Esophagus mucosa (tissue), 1 donor: ENCODE measurements around the gene AGK. TPM values are rescaled to one million over a fixed set of nuclear protein-coding genes. Genes with fewer than 3 reads are reported as not detected.
A peak's percentile ranks its signal among the peaks of the same experiment; 100 is the strongest.
"Not testable (repeated sequence)": the region's sequence is repeated elsewhere in the genome, so short reads cannot be mapped to it uniquely, and the experiment has no call there.

Source experiments
- ATAC-seq: fragments of 200-7000 bp; cut with Tn5 transposase; one replicate; pipeline ENCODE4 v1.9.1; 2020
- total RNA-seq: library from RNA; stranded (reverse); gene quantifications from one replicate; pipeline ENCODE4 v1.2.4, GENCODE V29; 2023
- donor health status: DM: yes; HTN: yes; CAD: no.

Gene AGK
- total RNA-seq, 1 donor from 2014 or later, result 18.6 TPM

DNA sequence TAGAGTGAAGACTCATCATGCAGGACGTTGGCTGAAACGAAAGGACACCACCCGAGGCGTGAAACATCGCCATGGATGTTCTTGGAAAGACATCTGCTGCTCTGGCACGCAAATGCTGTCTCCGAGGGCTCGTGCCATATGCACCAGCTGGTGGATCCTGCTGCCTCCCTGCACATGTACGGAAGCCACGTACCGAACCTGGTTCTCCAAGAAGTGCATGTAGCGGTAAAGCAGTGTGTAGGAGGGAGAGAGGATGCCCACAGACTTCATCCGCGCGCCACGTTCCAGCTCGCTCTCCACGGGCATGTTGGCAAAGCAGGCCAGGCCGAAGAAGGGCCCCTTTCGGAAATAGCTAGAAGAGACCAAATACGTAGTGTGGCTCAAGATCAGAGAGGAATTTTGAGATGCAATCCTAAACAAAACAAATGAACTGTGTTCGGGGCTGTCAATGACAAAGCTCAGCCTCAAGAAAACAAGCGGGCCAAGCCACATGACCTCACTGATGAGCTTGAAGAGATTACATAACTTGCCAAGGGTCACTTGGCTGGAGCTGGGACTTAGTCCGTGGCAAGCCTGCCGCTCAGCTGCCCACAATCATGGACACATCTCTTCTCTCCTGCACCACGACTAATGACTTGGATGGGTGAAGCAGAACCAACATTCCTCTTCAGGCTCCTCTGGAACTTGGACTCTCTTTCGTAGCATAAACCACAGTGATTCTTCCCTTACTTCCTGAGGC lies 134.2 kb downstream of the AGK start:
- no peak for ATAC-seq

DNA sequence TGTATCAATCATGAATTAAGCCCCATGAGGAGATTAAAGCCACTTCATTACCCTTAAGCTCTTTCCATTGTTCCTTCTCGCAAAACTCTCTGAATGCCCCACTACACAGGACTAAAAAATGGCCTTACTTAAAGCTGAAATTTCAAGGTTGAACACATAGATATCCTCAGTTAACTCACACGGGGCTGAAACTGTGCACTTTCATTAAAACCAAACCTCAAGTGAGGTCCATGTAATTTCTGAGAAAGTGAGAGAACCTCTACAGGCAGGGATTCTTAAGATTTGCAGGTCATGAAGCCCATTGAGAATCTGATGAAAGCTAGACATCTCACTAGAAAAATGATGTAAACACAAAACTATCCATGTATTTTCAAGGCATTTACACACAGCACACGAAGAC lies 134.9 kb downstream of the AGK start:
- no peak for ATAC-seq

GRCh38 chr7:141686670-141687069 lies 135.5 kb downstream of the AGK start:
- no peak for ATAC-seq

- ATAC-seq, result no peak
Observed at GRCh38 chr7:141688043-141688442, 136.8 kb downstream of the AGK start.

DNA sequence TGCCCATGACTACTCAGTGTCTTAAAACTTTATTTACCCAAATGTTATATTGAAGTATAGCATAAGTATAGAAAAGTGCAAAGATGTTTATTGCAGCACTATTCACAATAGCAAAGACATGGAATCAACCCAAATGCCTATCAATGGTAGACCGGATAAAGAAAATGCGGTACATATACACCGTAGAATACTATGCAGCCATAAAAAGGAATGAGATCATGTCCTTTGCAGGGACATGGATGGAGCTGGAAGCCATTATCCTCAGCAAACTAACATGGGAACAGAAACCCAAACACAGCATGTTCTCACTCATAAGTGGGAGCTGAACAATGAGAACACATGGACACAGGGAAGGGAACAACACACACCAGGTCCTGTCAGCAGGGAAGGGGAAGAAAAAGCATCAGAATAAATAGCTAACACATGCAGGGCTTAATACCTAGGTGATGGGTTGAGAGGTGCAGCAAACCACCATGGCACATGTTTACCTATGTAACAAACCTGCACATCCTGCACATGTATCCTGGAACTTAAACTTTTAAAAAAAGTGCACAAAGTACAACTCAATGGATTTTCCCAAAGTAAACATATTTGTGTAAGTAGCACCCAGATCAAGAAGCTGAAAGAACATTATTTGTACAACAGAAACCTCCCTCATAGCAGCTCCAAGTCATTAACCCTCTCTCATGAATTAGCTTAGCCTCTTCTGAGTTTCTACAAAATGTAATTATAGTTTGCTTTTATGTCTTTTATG lies 138.0 kb downstream of the AGK start:
- ATAC-seq, result not testable (repeated sequence)

DNA sequence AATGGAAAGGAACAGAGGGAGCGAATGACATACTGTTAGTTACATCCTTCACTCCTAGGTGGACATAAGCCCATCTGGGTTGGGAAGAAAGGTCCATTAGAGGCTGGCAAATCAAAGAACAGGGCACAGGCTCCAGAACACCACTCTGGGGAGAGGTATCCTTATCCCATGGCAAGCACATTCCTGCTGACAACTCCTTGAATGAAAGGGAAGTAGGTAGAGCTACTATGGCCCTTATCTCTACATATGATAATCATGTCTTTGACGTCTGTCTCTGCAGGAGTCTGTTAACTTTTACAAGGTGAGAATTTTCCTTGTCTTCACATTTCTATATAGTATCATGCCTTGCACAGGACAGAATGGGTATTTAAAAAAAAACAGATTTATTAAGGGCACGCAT lies 140.3 kb downstream of the AGK start:
- ATAC-seq, result no peak

DNA sequence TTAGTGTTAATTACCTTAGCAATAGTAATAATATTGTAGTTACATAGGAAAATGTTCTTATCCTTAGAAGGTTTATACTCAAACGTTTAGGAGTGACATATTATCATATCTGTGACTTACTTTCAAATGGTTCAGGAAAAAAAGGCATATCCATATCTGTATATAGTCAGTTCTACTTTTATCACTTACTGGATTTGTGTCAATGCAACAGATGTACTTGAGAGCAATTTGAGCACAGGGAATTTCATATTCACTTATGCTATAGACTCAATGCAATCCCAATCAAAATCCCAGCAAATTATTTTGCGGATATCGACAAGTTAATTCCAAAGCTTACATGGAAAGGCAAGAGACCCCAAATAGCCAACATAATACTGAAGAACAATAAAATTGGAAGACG lies 140.8 kb downstream of the AGK start:
- no peak for ATAC-seq

DNA sequence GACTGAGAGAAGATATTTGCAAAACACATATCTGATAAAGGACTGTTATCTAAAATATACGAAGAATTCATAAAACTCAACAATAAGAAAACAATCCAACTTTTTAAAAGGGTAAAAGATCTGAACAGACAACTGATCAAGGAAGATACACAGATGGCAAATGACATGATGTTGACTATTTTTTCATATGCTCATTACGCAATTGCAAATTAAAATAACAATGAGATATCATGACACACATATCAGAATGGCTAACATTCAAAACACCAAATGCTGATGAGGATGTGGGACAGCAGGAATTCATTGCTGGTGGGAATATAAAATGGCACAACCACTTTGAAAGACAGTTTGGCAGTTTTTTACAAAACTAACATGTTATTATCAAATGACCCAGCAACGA lies 141.9 kb downstream of the AGK start:
- no peak for ATAC-seq

DNA sequence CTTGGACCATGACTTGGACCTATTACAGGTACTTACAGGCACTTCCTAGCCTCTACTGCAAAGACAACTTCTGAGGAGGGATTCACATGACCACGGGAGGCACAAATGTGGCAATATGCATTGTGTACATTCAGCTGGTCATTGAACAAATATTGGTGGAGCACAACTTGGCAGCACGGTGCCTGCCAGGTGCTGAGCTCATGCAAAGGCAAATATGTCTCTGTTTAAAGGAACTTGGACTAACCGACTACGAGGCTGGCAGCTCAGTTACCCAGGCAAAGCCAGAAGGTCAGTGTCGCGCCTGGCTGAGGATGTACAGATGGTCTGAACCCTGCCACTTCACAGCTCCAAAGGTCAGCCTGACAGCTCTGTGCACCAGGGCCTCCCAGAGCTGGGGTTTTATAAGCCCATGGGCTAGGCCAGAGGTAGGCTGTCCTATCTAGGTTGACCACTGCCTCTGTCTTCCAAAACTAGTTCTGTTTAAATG lies 144.6 kb downstream of the AGK start:
- no peak for ATAC-seq

GRCh38 chr7:141696348-141696747 lies 145.1 kb downstream of the AGK start:
- ATAC-seq, result no peak

- ATAC-seq, result no peak
Observed at GRCh38 chr7:141697211-141697871, 146.1 kb downstream of the AGK start.

GRCh38 chr7:141698247-141699015 lies 147.2 kb downstream of the AGK start:
- ATAC-seq, result no peak

- ATAC-seq, result no peak
Observed at GRCh38 chr7:141699860-141700259, 148.7 kb downstream of the AGK start.

DNA sequence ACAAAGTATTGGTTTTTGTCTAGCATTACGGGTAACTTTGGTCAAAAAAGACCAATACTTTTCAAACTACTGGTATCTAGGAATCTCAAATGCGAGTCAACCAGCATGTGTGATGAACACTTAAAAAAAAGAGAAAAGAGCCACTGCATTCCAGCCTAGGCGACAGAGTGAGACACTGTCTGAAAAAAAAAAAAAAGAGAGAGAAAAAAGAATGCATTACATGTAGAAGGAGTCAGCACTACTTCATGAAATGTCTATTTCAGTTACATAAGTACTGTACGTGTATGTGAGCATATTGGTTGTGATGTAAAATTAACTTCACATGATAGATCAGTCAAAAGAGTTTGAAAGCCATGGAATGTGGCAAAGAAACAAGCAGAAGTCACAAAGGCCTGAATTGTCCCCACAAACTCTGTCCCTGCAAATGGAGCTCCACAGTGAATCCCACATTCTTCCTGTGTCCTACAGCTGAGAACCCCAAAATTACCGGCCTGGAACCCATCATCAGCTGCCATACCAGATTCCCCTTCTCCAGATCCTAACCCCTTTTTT lies 149.2 kb downstream of the AGK start:
- ATAC-seq, result no peak

GRCh38 chr7:141700848-141701371 lies 149.7 kb downstream of the AGK start:
- no peak for ATAC-seq

DNA sequence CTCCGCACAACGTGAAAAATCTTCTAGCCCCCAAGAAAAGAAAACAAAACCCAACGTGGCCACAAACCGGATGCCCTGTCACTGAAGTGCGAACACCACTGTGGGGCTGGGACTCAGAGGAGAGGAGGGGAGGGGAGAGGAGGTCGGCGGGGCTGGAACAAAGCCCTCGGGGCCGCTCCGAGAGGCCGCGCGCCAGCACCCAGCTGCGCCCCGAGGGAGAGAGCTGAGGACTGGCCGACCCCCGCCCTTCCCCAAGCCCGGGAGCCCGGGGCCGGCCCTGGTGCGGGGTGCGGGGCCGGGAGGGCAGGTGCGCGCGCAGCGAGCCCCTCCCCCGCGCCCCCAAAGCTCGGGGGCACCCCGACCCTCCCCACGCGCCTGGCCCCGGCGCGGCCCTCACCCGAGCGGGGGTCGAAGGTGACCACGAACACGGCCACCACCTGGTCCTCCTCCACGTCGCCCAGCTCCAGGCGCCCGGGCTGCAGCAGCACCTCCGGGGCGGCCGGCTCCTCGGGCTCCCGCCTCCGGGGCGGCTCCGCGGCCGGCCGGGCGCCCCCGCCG lies 150.4 kb downstream of the AGK start:
- peak; percentile 58 for ATAC-seq

DNA sequence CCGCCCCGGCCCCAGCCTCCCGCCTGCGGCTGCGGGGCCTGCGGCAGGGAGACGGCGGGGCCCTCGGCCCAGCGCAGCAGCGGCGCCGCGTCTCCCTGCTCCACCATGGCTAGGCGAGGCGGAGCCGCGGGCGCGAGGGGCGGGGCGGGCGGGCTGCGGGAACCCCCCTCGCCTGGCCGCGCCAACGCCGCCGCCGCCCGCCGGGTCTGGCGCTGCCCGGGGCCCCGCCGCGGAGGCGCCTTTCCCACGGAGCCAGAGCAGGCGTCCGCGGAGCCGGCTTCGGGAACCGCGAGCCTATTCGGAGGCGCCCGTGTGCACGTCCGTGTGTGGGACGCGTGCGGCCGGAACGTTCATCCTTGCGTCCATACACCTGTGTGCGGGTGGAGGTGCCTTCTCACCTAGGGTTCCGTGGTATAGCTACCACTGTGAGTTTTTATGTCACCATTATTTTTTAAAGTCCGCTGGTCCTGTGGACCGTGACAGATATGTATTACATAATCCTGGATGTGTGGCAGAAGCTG lies 150.9 kb downstream of the AGK start, which contains the start of gene DENND11:
TSS of gene DENND11 (minus strand) at position 120 of the 521 bp plus-strand sequence. CDS start at position 107, 13 bp downstream.
- ATAC-seq, result peak; percentile 65

GRCh38 chr7:141702892-141703291 lies 151.7 kb downstream of the AGK start:
- ATAC-seq, result no peak

DNA sequence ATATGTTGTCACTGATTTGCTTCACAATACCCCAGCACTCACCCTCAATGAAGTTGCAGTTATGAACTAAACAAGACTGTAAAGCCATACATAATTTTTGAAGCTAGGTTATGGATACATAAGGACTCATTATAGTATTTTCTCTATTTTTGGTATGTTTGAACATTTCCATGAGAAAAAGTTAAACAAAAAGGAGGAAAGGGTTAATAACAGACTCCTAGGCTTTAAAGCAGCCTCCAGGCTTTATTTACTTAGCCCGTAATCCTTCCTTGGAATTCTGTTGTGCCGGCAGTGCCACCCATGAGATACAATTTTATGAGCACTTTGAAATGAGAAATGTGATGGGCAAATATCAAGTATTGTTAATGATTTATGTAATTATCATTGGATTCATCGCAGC lies 152.9 kb downstream of the AGK start:
- ATAC-seq, result no peak

DNA sequence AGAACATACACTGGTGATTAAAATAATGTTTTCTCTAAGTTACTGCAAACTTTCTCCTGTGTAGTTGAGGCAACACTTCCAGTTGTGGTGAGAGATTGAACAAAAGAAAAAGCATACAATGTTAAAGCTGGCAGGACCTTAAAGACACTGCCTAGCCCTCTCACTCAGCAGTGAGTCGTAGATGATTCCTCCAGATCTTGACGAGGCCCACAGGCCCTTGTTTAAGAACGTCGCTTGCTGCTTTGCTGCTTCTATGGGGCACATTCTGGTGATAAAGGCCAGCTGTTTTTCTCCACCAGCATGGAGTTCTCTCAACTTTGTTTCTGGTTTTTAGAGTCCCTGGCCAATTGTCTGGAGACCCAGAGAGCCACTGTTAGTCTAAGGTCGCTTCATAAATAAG lies 153.5 kb downstream of the AGK start:
- ATAC-seq, result no peak
